ENCODE measurements around the gene ATP5MC2.

- no peak for TF ChIP-seq EZH2 (IDR thresholded peaks at IDR 0.05; ENCODE audit: insufficient read depth, poor library complexity, severe bottlenecking)
- no peak for TF ChIP-seq EZH2phosphoT487 (IDR thresholded peaks at IDR 0.05; ENCODE audit: insufficient read depth, low read depth)
Observed at GRCh38 chr12:53643232-53643979, 32.5 kb downstream of the ATP5MC2 start.
